GM19395 (cell line): ENCODE data around the gene EFR3B.
"Not testable (repeated sequence)": the region's sequence is repeated elsewhere in the genome, so short reads cannot be mapped to it uniquely, and the experiment has no call there.

ENCODE experiments used
- ATAC-seq: cut with Tn5 transposase; IDR thresholded peaks from one replicate; pipeline ENCODE4 v1.9.1; 2021; ENCODE audit warnings: mild to moderate bottlenecking, moderate library complexity; ENCODE audit not compliant: unreplicated experiment

Gene EFR3B

DNA sequence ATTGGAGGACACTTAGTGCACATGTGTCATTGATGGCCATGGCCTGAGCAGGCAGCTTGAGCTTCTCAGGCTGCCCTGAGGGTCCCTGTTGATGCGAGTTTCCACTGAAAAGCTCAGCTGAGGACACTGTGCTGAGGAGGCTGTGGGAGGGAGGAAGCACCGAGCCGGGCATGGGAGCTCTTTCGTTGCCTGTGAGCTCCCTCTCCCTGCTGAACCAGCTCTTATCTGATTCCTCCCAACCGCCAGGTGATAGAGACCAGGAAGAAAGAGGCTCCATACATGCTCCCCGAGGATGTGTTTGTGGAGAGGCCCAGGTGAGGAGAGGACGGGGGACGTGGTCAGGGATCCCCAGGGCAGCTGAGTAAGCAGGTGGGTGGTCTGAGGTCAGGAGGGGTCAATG is 99.2 kb downstream of the EFR3B start:
- no peak for ATAC-seq

DNA sequence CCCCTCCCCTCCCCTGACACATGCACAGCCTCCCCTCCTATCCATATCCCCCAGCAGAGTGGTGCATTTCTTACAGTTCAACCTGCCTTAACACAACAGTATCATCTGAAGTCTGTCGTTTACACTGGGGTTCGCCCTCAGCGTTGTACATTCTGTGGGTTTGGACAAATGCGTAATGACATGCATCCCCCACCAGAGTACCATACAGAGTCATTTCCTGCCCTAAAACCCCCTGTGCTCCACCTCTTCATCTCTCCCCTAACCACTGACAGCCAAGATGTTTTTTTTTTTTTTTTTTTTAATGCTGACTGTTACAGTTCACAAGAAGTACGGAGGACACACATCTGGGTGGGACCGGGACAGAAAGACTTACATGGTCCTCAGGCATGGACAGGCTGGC is 103.9 kb downstream of the EFR3B start:
- ATAC-seq = no peak

DNA sequence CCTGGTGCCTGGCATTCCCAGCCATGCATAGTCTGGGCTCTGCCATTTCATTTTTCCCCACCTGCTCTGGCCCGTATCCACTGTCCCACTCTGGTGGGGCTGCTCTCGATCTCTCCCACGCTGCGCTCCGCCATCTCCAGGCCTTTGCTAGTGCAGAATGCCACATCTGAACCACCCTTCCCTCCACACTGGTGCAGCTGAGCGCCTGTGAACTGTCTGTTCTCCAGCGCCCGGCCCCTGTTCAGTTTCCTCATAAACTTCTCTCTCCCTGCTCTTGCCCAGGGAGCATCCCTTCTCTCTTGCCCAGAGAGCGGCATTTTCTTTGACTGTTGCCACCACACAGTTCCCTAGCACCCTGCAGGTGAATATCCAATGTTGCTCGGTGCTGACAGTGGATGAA is 105.0 kb downstream of the EFR3B start:
- ATAC-seq = no peak

DNA sequence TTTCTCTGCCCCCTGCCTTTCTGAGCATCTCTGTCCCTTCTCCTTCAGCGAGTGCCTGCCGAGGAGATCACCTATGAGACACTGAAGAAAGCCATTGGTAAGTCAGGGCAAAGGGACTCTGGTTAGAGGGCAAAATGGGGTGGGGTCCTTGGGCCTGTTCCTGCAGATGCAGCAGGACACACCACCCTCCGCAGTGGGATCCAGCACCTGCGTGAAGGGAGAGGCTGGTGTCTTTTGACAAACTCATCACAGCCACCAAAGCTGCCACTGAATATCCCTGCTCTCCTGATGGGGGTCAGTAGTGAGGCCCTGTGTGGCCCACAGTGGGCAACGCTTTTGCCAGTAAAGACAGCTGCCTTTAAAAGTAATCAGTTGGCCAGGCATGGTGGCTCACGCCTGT is 107.8 kb downstream of the EFR3B start:
- no peak for ATAC-seq

DNA sequence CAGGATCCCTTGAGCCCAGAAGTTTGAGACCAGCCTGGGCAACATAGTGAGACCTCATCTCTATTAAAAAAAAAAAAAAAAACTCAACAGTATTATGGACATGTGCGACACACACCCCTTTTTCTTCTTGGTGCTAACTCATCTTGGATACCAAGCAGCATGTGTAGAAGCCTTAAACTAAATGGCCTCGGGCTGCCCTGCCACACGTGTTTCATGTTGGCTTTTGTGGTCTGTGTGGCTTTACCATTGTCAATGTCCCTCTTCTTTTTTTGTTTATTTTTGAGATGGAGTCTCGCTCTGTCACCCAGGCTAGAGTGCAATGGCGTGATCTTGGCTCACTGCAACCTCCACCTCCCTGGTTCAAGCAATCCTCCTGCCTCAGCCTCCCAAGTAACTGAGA is 109.1 kb downstream of the EFR3B start:
- ATAC-seq = not testable (repeated sequence)

DNA sequence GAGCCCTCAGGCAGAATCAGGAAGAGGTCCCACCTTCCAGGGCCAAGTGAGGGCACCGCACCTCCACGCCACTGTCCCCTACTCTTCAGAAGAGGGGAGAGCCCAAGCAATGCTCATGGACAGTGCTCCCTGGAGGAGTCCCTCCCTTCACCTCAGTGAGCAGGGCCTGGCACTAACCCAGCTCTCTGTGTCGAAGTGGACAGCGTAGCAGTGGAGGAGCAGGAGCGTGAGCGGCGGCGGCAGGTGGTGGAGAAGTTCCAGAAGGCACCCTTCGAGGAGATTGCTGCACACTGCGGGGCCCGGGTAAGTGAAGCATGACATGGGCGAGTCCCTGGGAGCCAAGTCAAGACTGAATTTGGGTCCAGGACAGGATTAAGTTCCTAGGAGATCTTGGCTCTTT is 109.8 kb downstream of the EFR3B start:
- ATAC-seq = no peak

DNA sequence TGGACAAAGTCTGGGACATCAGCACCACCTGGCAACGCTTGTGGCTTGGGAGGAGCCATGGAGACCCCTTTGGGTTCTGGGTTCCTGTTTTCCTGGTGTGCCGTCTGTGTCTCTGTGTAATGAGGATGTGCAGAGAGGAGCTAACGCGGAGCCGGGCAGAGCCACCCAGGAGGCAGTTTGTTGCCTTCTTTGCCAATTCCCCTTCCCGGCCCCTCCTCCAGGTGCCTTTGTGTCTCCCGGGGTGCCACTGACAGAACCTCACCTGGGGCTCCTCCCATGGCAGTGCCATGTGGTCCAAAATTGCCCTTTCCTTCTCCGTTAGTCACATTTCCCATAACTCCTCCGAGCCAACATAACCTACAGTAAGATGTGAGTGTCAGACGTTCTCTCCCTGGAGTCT is 113.5 kb downstream of the EFR3B start:
- ATAC-seq = no peak

DNA sequence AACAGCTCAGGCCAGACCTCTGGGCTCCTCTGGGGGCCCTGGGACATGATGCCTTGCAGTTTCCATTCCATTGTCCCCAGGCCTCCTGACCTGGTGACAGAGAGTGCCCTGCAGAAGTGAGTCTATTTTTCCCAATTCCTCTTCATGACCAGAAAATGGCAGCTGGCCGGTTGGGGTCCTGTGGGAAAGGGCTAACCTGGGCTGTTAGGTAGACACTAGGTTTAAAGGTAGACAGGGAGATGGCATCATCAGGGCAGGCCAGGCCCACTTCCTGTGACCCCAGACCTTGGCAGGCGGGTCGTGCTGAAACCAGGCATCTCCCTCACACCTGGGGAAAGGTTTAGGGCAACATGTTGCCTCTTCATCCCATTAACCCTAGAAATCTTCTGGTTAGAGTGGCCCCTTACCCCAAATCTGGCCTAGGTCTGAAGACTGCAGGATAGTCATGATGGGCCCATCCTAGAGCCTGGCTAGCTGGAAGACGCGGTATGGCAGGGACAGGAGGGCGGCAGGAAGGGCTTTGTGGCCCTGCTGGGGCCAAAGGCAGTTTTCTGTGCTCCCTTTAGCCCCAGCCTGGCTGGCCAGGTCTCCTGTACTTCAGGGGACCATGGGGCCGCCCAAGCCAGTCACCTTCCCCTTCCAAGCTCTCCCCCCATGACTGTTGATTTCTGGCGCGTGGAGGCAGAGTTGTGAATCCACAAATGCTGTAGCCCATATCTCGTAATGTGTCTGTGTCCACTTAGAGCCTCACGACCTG is 116.4 kb downstream of the EFR3B start:
- ATAC-seq = no peak

DNA sequence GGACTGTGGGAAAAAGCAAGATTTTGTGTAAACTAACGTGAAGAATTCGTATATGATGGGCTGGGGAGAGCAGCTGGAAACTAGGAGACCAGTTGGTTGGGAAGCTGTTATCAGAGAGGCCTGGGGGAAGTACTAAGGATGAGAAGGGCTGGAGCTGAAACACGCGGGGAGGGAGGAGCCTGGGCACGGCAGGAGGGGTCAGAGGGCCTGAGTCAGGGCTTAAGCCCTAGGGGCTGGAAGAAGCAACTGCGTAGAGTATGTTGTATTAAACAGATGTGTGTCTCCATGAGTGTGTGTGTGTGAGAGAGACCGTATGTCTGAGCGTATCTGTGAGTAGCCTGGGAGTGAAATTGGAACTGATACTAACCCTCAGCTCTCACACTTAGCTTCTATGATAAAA is 118.1 kb downstream of the EFR3B start:
- no peak for ATAC-seq

DNA sequence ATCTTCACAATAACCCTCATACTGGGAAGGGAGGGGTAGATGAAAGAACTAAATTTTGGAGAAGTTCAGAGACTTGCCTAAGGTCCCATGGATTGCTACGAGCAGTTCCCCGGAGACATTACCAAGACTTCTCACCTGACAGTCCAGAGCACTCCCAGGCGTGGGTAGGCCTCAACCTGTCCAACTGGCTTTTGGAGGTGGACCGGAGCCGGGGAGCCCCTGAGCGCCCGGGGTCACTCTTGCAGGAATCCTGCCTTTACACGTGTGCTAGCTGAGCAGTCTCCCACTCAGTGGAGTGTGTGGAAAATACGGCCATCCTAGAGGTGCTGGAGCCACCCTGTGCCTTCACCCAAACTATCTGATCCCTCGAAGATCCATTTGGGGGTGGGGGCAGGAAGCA is 118.5 kb downstream of the EFR3B start:
- ATAC-seq = no peak

DNA sequence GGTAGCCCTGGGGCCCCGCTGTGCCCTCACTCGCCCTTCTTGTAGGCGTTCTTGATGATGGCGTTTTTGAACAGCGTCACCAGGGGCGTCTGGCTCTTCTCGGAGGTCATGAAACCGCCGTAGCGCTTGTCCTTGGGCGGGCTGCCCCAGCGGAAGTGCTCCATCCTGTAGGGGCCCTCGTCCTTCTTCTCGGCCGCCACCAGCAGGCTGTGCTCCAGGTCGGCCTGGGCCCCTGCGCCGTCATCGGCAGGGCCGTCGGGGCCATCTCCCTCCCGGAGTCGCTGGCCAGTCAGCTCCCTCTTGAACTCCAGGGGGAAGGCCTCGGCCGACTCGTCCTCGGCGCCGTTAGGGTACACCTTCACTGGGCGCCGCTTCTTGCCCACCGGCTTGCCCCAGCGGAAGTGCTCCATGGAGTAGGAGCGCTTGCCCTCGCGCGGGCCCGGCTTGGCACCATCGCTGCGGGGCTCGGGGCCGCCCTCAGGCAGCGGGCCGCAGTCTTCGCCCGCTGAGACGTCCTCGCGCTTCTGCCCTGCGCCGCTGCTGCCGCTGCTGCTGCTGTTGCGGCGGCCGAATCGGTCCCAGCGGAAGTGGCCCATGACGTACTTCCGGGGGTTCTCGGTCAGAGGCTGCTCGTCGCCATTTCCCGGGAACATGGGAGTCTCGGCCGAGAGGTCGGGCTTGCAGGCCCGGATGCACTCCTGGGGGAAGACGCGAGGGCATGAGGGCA is 119.3 kb downstream of the EFR3B start:
- no peak for ATAC-seq

DNA sequence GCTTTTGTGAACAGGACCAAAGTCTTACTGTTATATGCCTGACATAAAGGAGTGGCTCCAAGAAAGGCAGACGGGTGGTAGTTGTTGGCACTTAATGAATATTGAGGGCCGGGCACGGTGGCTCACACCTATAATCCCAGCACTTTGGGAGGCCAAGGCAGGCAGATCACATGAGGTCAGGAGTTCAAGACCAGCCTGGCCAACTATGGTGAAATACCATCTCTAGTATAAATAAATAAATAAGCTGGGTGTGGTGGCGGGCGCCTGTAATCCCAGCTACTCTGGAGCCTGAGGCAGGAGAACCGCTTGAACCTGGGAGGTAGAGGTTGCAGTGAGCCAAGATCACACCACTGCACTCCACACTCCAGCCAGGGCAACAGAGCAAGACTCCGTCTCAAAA is 120.2 kb downstream of the EFR3B start:
- not testable (repeated sequence) for ATAC-seq

DNA sequence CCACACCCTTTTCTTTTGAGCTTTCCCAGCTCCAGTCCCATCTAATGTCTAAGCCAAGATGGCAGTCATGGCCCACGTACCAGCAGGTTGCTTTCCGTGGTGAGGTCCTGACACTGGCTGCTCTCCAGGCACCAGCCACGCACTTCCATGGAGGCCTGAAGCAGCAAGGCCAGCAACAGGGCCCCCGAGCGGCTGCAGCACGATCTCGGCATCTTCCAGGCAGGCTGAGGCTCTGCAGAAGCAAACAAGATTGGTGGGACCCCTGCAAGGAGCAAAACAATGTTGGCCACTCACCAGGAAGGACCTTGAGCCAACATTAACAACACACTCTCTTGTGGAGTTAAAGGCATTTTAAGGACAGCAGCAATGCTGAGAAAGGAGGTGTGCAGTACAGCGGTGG is 122.7 kb downstream of the EFR3B start:
- ATAC-seq = no peak

DNA sequence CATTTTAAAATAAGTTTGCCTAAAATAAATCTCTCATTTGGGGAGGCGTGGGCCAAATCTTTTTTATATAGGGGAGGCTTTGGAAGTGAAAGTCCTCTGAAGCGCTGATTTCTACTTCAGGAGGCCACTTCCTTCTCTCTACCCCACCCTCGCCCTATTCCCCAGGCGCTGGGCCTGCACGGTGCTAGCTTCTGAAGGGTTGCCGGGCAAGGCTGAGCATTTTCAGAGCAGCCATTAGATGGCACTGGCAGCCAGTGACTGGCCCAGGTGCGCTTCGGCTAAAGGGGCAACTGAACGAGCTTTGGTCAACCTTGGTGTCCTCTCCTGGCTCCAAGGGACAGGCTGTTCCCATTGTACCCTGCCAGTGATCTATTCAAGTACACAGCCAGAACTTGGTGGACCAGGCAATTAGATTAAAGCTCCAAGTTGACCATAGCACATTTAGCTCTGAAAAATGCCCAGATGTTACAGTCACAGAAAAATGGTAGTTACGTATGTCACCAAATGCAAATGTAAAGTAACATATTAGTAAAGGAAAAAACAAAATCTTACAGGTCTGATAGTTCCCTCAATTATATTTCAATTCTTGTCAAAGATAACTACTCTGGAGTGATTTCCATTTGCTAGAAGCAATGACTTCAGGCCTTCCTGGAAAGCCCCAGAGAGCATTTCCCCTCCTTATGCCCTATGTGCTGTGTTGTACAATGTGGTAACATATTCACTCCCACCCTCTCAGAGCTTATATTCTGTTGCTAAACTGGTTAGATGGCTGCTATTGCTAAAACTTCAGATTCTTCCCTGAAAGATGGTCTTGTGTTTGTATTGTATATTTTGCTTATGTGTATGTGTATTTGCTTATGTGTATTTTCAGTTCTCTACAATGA is 124.4 kb downstream of the EFR3B start:
- ATAC-seq = peak; percentile 58

DNA sequence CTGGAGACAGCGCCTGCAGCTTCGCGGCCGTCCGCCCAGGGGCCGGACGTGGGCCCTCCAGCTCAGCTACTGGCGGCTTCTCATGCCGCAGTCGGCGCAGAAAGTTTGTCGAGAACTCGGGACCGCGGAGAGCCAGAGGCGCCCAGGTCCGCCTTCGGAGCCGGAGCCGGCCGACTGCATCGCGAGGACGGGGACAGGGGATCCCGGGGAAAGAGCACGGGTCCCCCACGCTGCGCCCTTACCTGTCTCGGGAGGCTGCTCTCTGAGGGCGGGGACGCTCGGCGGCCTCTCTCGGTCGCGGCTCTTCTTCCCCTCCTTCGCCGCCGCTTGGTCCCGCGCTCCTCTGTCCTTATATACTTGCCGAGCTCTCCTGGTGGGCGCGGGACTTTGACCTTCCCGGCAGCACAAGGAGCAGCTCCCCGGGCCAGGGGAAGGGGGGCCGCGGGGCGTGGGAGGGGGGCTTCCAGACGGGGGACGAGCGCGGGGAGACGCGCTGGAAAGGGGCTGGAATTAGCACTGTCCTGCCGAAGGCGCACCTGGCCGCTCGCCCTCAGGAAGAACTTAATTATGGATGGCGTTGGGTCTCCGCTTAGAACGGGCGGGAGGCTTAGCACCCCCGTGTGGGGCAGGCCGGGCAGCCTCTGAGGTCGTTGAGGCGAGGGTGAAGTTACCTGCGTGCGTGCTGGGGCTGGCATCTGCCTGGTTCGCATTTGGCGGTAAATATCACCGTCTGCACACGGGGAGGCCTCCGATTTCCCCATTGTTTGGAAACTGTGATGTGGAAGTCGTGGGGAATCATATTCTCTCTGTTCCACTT is 126.6 kb downstream of the EFR3B start, which contains the start of gene POMC:
POMC (minus strand) TSS at position 325 of the 817 bp plus-strand sequence. CDS start 3,808 bp downstream, outside the sequence.
- no peak for ATAC-seq

DNA sequence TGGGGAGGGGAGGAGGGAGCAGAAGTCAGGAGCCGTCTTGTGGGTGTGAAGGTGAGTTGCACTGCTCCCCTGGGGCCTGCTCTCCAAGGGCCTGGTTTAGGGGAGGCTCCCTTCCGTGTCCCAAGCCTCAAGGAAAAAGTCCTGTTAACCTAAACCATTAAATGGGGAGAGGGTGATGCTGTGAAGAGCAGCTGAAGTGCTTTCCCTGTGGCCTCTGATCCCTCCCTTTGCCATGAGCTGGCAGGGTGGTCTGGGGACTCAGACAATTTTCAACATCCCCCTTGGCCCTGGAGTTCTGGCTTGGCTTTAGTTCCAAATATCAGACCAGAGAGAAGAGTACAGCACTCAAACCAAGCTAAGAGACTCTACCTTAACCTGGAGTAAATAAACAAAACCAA is 127.2 kb downstream of the EFR3B start:
- no peak for ATAC-seq

DNA sequence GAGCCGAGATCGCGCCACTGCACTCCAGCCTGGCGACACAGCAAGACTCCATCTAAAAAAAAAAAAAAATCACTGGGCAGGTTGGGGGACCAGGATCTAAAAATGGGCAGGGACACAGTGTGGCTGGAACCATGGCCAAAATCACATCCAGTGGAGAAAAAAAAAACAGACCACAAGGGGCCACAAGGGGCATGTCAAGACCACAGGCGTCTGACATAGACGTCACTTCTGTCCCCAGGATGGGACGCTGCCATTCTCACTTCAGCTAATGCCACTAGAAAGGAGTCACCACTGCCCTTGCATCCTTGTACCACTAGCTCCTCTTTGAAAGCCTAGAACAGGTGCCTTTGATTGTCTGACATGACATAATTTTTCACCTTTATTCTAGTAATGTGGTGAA is 129.0 kb downstream of the EFR3B start:
- ATAC-seq = no peak

DNA sequence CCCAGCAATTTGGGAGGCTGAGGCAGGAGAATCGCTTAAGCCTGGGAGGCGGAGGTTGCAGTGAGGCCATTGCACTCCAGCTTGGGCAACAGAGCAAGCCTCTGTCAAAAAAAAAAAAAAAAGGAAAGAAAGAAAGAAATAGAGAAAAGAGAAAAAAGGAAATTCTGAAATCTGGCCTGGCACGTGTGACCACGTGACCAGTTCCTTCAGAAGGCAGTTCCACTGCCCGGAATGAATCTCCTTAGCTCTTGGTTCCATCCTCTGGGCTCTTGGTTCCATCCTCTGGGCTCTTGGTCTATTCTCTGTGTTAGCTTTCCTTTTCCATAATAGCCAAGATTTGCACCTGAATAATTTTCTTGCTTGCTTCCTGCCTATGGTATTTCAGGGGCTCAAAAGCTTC is 131.8 kb downstream of the EFR3B start:
- ATAC-seq = no peak

DNA sequence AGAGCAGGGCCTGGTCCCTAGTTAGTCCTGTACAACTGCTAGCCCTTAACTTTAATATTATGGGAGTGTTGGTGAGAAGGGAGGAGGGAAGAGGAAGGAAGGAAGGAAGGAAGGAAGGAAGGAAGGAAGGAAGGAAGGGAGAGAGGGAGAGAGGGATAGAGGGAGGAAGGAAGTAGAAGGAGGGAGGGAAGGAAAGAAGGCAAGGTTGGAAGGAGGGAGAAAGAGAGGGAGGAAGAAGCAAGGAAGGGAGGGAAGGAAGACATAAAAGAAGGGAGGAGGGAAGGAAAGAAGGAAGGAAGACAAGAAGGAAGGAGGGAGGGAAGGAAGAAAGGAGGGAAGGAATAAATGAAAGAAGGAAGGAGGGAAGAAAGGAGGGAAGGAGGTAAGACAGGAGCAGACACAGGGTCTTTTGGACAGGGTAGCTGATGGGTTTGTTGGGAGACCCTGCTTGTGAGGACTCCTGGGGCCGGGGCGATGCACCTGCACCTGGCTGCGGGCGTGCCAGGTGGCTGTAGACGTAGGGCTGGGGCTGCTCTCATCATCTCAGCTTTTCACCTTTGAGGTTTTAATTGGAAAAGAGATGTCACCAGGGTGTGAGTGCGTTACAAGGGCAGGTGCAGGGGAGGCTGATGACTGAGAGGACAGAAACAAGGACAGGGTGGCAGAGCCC is 132.5 kb downstream of the EFR3B start:
- no peak for ATAC-seq

DNA sequence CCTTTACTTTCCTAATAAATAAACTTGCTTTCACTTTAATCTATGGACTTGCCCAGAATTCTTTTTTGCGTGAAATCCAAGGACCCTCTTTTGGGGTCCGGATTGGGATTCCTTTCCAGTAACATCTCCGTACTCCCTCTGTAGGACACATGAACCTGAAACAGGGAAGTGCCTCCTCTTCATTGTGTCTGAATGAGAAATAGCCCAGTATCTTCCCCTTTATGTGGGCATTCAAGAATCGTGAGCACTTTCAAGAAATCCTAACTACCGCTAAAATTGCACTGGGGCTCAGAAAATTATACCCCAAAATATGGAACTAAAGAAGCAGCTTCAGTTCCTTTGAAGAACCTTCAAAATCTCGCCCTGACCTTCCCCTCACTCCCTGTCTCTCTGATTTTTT is 134.3 kb downstream of the EFR3B start:
- no peak for ATAC-seq
